HepG2 (cell line): ENCODE results near the gene SGPL1. TPM values are rescaled to one million over a fixed set of nuclear protein-coding genes. Genes with fewer than 3 reads are reported as not detected.

ENCODE experiments used
- ATAD3A ChIP-seq: sonication (generic); formaldehyde crosslinking; IDR thresholded peaks from 2 replicates; pipeline ENCODE4 v1.4.0; 2020; ENCODE audit warnings: missing genetic modification reagents
- CREM ChIP-seq, 2 experiments: sonication (generic) in 1 of 2; formaldehyde crosslinking in 1 of 2; IDR thresholded peaks; 2 replicates each; pipeline versions ENCODE4 v1.4.0 to v1.6.1; 2016 to 2020; ENCODE audit warnings: antibody characterized with exemption in 1 of 2, mild to moderate bottlenecking in 1 of 2, missing genetic modification reagents in 1 of 2
- HOXD1 ChIP-seq: sonication (generic); formaldehyde crosslinking; IDR thresholded peaks from 2 replicates; pipeline ENCODE4 v1.5.0; 2020; ENCODE audit warnings: missing genetic modification reagents
- MAZ ChIP-seq, 2 experiments: sonication (generic) in 1 of 2; formaldehyde crosslinking in 1 of 2; IDR thresholded peaks; 2 replicates each; pipeline versions ENCODE4 v1.5.0 to v1.6.1; 2012 to 2020; ENCODE audit warnings: low read depth in 2 of 2, mild to moderate bottlenecking in 2 of 2, borderline replicate concordance in 1 of 2, improper control_type of control experiment in 1 of 2, low read length in 1 of 2, missing genetic modification reagents in 1 of 2, moderate library complexity in 1 of 2
- MNT ChIP-seq: fragments of 450-650 bp; IDR thresholded peaks from 2 replicates; pipeline ENCODE4 v1.6.1; 2016
- PAX8 ChIP-seq: sonication (generic); formaldehyde crosslinking; IDR thresholded peaks from 2 replicates; pipeline ENCODE4 v1.8.0; 2022; ENCODE audit warnings: mild to moderate bottlenecking, missing genetic modification reagents, borderline replicate concordance
- PHF20 ChIP-seq: sonication (generic); formaldehyde crosslinking; IDR thresholded peaks from 2 replicates; pipeline ENCODE4 v1.5.0; 2020; ENCODE audit warnings: mild to moderate bottlenecking, missing genetic modification reagents
- RBM39 ChIP-seq: fragments of 200-400 bp; formaldehyde crosslinking; IDR thresholded peaks from one replicate; pipeline ENCODE4 v1.6.1; 2018; ENCODE audit warnings: antibody characterized with exemption, mild to moderate bottlenecking, low read depth, low read length; ENCODE audit not compliant: poor library complexity, severe bottlenecking
- SAP130 ChIP-seq: IDR thresholded peaks from 2 replicates; pipeline ENCODE4 v1.6.1; 2016; ENCODE audit warnings: low read depth
- SIN3B ChIP-seq: fragments of 150-350 bp; IDR thresholded peaks from 2 replicates; pipeline ENCODE4 v1.6.1; 2014; ENCODE audit warnings: low read length
- STAG1 ChIP-seq: sonication (generic); formaldehyde crosslinking; IDR thresholded peaks from 2 replicates; pipeline ENCODE4 v1.4.0; 2020; ENCODE audit warnings: missing genetic modification reagents
- ZBTB21 ChIP-seq: sonication (generic); formaldehyde crosslinking; IDR thresholded peaks from 2 replicates; pipeline ENCODE4 v1.4.0; 2020; ENCODE audit warnings: missing genetic modification reagents
- ZBTB34 ChIP-seq: sonication (generic); formaldehyde crosslinking; IDR thresholded peaks from 2 replicates; pipeline ENCODE4 v1.8.0; 2022; ENCODE audit warnings: mild to moderate bottlenecking, missing genetic modification reagents
- ZFP36 ChIP-seq: fragments of 150-350 bp; IDR thresholded peaks from 2 replicates; pipeline ENCODE4 v1.6.1; 2018; ENCODE audit warnings: borderline replicate concordance, low read length, low read depth; ENCODE audit not compliant: partially characterized antibody
- ZNF326 ChIP-seq: sonication (generic); formaldehyde crosslinking; IDR thresholded peaks from 2 replicates; pipeline ENCODE4 v1.4.0; 2020; ENCODE audit warnings: missing genetic modification reagents, borderline replicate concordance
- ZNF432 ChIP-seq: sonication (generic); formaldehyde crosslinking; IDR thresholded peaks from 2 replicates; pipeline ENCODE4 v1.5.0; 2020; ENCODE audit warnings: missing genetic modification reagents, mild to moderate bottlenecking, borderline replicate concordance
- ZNF597 ChIP-seq: sonication (generic); formaldehyde crosslinking; IDR thresholded peaks from 2 replicates; pipeline ENCODE4 v1.5.0; 2020; ENCODE audit warnings: missing genetic modification reagents
- ZNF703 ChIP-seq: sonication (generic); formaldehyde crosslinking; IDR thresholded peaks from 2 replicates; pipeline ENCODE4 v1.5.1; 2020; ENCODE audit warnings: missing genetic modification reagents, mild to moderate bottlenecking, moderate library complexity, borderline replicate concordance
- ZSCAN12 ChIP-seq: sonication (generic); formaldehyde crosslinking; IDR thresholded peaks from 2 replicates; pipeline ENCODE4 v1.9.0; 2021; ENCODE audit warnings: mild to moderate bottlenecking, missing genetic modification reagents
- polyA plus RNA-seq, 8 experiments: library from polyadenylated mRNA; depleted of rRNA in 3 of 8; stranded (reverse) in 7 of 8; unstranded in 1 of 8; fragments of >200 nt; fragmentation: Illumina TruSeq in 4 of 8; extraction: Trizol in 4 of 8; gene quantifications; 2 replicates each; pipeline versions ENCODE4 v1.2.1 to v1.2.3, GENCODE V29; 2011 to 2016; ENCODE audit warnings: low read depth in 4 of 8, missing spikeins in 1 of 8, mixed read lengths in 1 of 8; ENCODE audit not compliant: insufficient read depth in 1 of 8
- total RNA-seq, 5 experiments: library from RNA; depleted of rRNA; stranded (reverse); fragments of >200 nt; fragmentation: Illumina TruSeq; extraction: Trizol; gene quantifications; 2 replicates each; pipeline ENCODE4 v1.2.3, GENCODE V29; 2016; ENCODE audit warnings: low read depth in 1 of 5
- TF ChIP-seq, protein P1 (sequence below): sonication (generic); formaldehyde crosslinking; IDR thresholded peaks from 2 replicates; pipeline ENCODE4 v1.5.0; 2020; ENCODE audit warnings: mild to moderate bottlenecking, missing genetic modification reagents
- TF ChIP-seq, protein P2 (sequence below): sonication (generic); formaldehyde crosslinking; IDR thresholded peaks from 2 replicates; pipeline ENCODE4 v1.5.1; 2020; ENCODE audit warnings: mild to moderate bottlenecking, missing genetic modification reagents, borderline replicate concordance

Gene SGPL1
- total and polyA plus RNA-seq, 2 of the 13 experiments (the other 11 are each of a cell fraction or from before 2014, with no cell fraction given), result 17.6 to 25.0 TPM

DNA sequence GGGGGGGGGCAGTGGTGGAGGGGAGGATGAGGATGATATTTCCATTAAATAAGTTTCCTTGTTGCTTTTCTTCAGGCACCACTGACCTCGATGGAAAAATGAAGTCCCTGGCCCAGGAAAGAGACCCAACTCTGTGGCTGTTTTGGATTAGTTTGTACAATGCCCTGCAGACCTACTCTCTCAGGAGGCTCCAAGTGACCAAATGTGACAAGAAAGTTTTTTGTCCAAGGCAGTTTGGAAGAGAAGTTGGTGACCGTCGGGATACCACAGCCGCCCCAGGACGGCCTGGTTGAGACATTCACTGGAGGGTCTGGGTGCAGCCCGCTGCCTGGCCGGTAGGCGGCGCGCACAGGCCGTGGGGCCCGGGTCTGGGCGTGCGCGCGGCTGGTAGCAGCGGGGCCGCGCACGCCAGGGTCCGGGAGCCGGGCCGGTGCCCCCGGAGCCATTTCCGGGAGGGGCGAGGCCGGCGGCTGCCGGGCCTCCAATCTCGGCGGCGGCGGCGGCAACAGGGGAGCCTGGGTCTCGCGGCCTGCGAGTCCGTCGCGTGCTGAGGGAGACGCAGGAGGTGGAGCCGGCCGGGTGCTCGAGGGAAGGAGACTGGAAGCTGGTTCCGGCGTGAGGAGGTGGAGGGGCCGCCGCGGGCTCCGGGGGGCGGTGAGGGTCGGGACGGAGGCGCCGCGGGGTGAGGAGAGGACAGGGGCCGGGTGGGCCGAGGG lies at the start of gene SGPL1 (continued):
- no peak for TF ChIP-seq SIN3B
- TF ChIP-seq, protein P1, sequence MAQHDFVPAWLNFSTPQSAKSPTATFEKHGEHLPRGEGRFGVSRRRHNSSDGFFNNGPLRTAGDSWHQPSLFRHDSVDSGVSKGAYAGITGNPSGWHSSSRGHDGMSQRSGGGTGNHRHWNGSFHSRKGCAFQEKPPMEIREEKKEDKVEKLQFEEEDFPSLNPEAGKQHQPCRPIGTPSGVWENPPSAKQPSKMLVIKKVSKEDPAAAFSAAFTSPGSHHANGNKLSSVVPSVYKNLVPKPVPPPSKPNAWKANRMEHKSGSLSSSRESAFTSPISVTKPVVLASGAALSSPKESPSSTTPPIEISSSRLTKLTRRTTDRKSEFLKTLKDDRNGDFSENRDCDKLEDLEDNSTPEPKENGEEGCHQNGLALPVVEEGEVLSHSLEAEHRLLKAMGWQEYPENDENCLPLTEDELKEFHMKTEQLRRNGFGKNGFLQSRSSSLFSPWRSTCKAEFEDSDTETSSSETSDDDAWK (CRISPR knock-in tag), result no peak
- no peak for TF ChIP-seq ATAD3A (CRISPR knock-in tag)
- peak; percentile 35 for TF ChIP-seq RBM39
- peak; percentile 62 for TF ChIP-seq SAP130 (CRISPR knock-in tag)
- TF ChIP-seq HOXD1 (CRISPR knock-in tag), result no peak
- no peak for TF ChIP-seq ZNF703 (CRISPR knock-in tag)
- TF ChIP-seq ZNF597 (CRISPR knock-in tag), result no peak
- no peak for TF ChIP-seq ZSCAN12 (CRISPR knock-in tag)
- peak; percentile 53; the same call in 1 of the 2 replicates for TF ChIP-seq PHF20
- no peak for TF ChIP-seq MAZ (IDR thresholded peaks at IDR 0.05; ENCODE audit: borderline replicate concordance, low read depth, low read length)
- TF ChIP-seq MAZ (CRISPR knock-in tag; IDR thresholded peaks at IDR 0.05; ENCODE audit: low read depth), result peak; percentile 83; the same call in 1 of the 2 replicates
- no peak for TF ChIP-seq ZNF326
- no peak for TF ChIP-seq MNT
- TF ChIP-seq ZNF432 (CRISPR knock-in tag), result no peak
- TF ChIP-seq ZBTB34, result no peak
- peak; percentile 87 for TF ChIP-seq STAG1
- no peak for TF ChIP-seq ZBTB21 (CRISPR knock-in tag)
- TF ChIP-seq, protein P2, sequence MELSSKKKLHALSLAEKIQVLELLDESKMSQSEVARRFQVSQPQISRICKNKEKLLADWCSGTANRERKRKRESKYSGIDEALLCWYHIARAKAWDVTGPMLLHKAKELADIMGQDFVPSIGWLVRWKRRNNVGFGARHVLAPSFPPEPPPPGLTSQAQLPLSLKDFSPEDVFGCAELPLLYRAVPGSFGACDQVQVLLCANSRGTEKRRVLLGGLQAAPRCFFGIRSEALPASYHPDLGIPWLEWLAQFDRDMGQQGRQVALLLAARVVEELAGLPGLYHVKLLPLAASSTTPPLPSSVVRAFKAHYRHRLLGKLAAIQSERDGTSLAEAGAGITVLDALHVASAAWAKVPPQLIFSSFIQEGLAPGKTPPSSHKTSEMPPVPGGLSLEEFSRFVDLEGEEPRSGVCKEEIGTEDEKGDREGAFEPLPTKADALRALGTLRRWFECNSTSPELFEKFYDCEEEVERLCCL, result no peak
- no peak for TF ChIP-seq PAX8 (CRISPR knock-in tag)
- no peak for TF ChIP-seq ZFP36
- no peak for TF ChIP-seq CREM (IDR thresholded peaks at IDR 0.05)
- no peak for TF ChIP-seq CREM (CRISPR knock-in tag; IDR thresholded peaks at IDR 0.05)
